Neuronal stem cell (in vitro differentiated cells): ENCODE measurements around the gene SLC12A6.

Experiments used
- DNase-seq: peaks from one replicate; pipeline ENCODE4 v3.0.0-alpha.2; 2013; ENCODE audit warnings: low spot score
- H2AFZ ChIP-seq: one replicate; pipeline ENCODE4 v1.6.1; 2013; ENCODE audit warnings: mild to moderate bottlenecking, low read length, inconsistent platforms
- H2AK5ac ChIP-seq: 2 replicates; pipeline ENCODE4 v1.6.1; 2013; ENCODE audit warnings: low read depth, mild to moderate bottlenecking, inconsistent platforms, low read length, moderate library complexity, mixed read lengths
- H2BK120ac ChIP-seq: 2 replicates; pipeline ENCODE4 v1.6.1; 2013; ENCODE audit warnings: low read depth, mild to moderate bottlenecking, inconsistent platforms, low read length, moderate library complexity, mixed read lengths
- H2BK12ac ChIP-seq: one replicate; pipeline ENCODE4 v1.6.1; 2013; ENCODE audit warnings: low read length, inconsistent platforms
- H2BK15ac ChIP-seq: 2 replicates; pipeline ENCODE4 v1.6.1; 2013; ENCODE audit warnings: mild to moderate bottlenecking, low read length, inconsistent platforms, mixed read lengths
- H2BK5ac ChIP-seq: one replicate; pipeline ENCODE4 v1.6.1; 2013; ENCODE audit warnings: inconsistent platforms, mild to moderate bottlenecking, low read length, moderate library complexity
- H3K14ac ChIP-seq: one replicate; pipeline ENCODE4 v1.6.1; 2013; ENCODE audit warnings: low read length, inconsistent platforms
- H3K18ac ChIP-seq: 2 replicates; pipeline ENCODE4 v1.6.1; 2013; ENCODE audit warnings: low read length, inconsistent platforms
- H3K23ac ChIP-seq: 2 replicates; pipeline ENCODE4 v1.6.1; 2013; ENCODE audit warnings: low read depth, mild to moderate bottlenecking, mixed read lengths, low read length, inconsistent platforms; ENCODE audit not compliant: poor library complexity
- H3K27ac ChIP-seq: replicated peaks from 3 replicates; pipeline ENCODE4 v1.5.1; 2013; ENCODE audit warnings: low read length, inconsistent platforms
- H3K27me3 ChIP-seq, 3 experiments: 2 replicates each; pipeline ENCODE4 v1.6.1; 2013; ENCODE audit warnings: low read length in 3 of 3, mild to moderate bottlenecking in 2 of 3, inconsistent platforms in 1 of 3, low read depth in 1 of 3, mixed read lengths in 1 of 3, moderate library complexity in 1 of 3; ENCODE audit not compliant: control insufficient read depth in 3 of 3, insufficient read depth in 3 of 3
- H3K36me3 ChIP-seq, 2 donors: replicated peaks in 1 of 2; 2 replicates each; pipeline ENCODE4 v1.6.1; 2013; ENCODE audit warnings: low read length in 2 of 2; ENCODE audit not compliant: control insufficient read depth in 2 of 2, insufficient read depth in 2 of 2
- H3K4ac ChIP-seq: 2 replicates; pipeline ENCODE4 v1.6.1; 2013; ENCODE audit warnings: inconsistent platforms, mild to moderate bottlenecking, low read length, moderate library complexity
- H3K4me1 ChIP-seq, 2 donors: 1 replicate in 1 of 2; 2 replicates in 1 of 2; pipeline ENCODE4 v1.6.1; 2013; ENCODE audit warnings: low read length in 2 of 2, low read depth in 1 of 2; ENCODE audit not compliant: control insufficient read depth in 2 of 2, insufficient read depth in 1 of 2
- H3K4me2 ChIP-seq: one replicate; pipeline ENCODE4 v1.6.1; 2013; ENCODE audit warnings: mild to moderate bottlenecking, low read length, inconsistent platforms; ENCODE audit not compliant: insufficient read depth, poor library complexity, severe bottlenecking
- H3K4me3 ChIP-seq, 2 donors: 2 replicates each; pipeline ENCODE4 v1.5.1; 2013; ENCODE audit warnings: low read length in 2 of 2, mild to moderate bottlenecking in 2 of 2, inconsistent platforms in 1 of 2, moderate library complexity in 1 of 2
- H3K79me1 ChIP-seq: one replicate; pipeline ENCODE4 v1.6.1; 2013; ENCODE audit warnings: low read depth, mild to moderate bottlenecking, inconsistent platforms, low read length, moderate library complexity
- H3K9ac ChIP-seq: one replicate; pipeline ENCODE4 v1.6.1; 2013; ENCODE audit warnings: mild to moderate bottlenecking, low read depth, low read length, inconsistent platforms; ENCODE audit not compliant: poor library complexity
- H3K9me3 ChIP-seq, 2 donors: replicated peaks in 1 of 2; 2 replicates each; pipeline versions ENCODE3 to v1.6.1; 2013; ENCODE audit warnings: low read length in 2 of 2, mild to moderate bottlenecking in 2 of 2, inconsistent platforms in 1 of 2, low read depth in 1 of 2, mixed read lengths in 1 of 2, moderate library complexity in 1 of 2; ENCODE audit not compliant: control insufficient read depth in 2 of 2, insufficient read depth in 1 of 2
- H4K8ac ChIP-seq: one replicate; pipeline ENCODE4 v1.6.1; 2013; ENCODE audit warnings: low read depth, mild to moderate bottlenecking, inconsistent platforms, low read length, moderate library complexity
- H4K91ac ChIP-seq: one replicate; pipeline ENCODE4 v1.6.1; 2013; ENCODE audit warnings: low read length, low read depth, mild to moderate bottlenecking, inconsistent platforms; ENCODE audit not compliant: poor library complexity
- WGBS, 2 donors: extraction: QIAGEN DNeasy Blood & Tissue Kit; methylation state at CpG; one replicate each; pipeline ENCODE4 v1.1.7; 2013; ENCODE audit warnings: missing lambda C conversion rate in 2 of 2, mixed read lengths in 1 of 2; ENCODE audit not compliant: insufficient read length in 2 of 2, insufficient replicate concordance in 1 of 2; ENCODE audit errors: extremely low coverage in 2 of 2; 5-methylcytosine and 5-hydroxymethylcytosine counted together

Gene SLC12A6

DNA sequence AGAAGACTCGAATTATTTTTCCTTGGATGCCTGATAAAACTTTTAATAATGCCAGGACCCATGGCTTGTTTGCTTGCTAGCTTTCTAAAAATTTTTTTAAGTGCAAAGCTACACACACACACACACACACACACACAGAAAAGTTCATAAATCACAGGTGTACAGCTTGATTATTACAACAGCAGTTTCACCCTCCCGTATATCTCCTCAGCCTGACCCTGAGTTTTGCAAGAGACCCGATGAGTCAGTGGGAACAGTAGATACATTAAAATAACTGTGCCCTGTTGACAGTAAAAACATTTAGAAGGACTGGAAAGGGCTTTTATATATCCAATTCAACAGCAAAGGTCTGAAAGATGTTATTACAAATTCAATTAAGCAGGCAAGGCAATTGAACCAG lies 66.1 kb downstream of the SLC12A6 start:
- H3K79me1 ChIP-seq, result no peaks in the 10 kb centered on the region
- H3K18ac ChIP-seq, result no peak overlapping the region
- no peaks in the 10 kb centered on the region for H3K27me3 ChIP-seq
- H2BK5ac ChIP-seq, result no peak overlapping the region
- no peak overlapping the region for H2BK120ac ChIP-seq
- H3K4me1 ChIP-seq, result no peaks in the 10 kb centered on the region
- WGBS, 2 donors, result no CpG with 5 or more reads among the region's 3 CpGs
- H3K27ac ChIP-seq, result no peak overlapping the region
- no peak overlapping the region for H3K23ac ChIP-seq
- H4K91ac ChIP-seq, result no peak overlapping the region
- H2AK5ac ChIP-seq, result no peak overlapping the region
- H2BK12ac ChIP-seq, result no peak overlapping the region
- no peak overlapping the region for H3K4me2 ChIP-seq
- no peaks in the 10 kb centered on the region for H3K36me3 ChIP-seq
- H3K14ac ChIP-seq, result no peak overlapping the region
- no peaks in the 10 kb centered on the region for H3K9me3 ChIP-seq
- no peak overlapping the region for H2AFZ ChIP-seq
- H2BK15ac ChIP-seq, result no peak overlapping the region
- DNase-seq, result no peak
- H3K4ac ChIP-seq, result no peak overlapping the region
- H3K4me3 ChIP-seq, result no peak overlapping the region
- H3K9ac ChIP-seq, result no peak overlapping the region
- no peak overlapping the region for H4K8ac ChIP-seq

DNA sequence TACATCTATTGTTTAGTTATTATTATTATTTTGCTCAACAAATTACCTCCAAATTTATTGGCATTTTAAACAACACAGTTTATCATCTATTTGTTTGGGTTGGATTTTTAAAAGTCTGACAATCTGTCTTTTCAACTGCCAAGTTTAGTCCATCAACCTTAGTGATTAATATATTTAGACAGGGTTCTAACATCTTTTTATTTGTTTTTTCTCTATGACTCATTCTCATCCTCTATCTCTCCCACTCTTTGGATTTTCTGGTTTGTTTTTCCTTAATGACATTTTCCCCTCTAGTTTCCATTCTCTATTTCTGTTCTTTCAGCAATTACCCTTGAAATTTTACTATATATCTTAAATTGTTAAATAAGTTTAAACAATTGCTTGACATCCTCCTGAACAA lies 70.8 kb downstream of the SLC12A6 start:
- Histone ChIP-seq H3K18ac (no peak overlapping the region), H3K4me1 (no peaks in the 10 kb centered on the region), H3K27me3 (no peaks in the 10 kb centered on the region), H3K79me1 (peaks cover 2% of the 10 kb centered on the region), H2BK15ac (no peak overlapping the region), H4K91ac (no peak overlapping the region), H3K4me3 (no peak overlapping the region), H3K9ac (no peak overlapping the region), H3K27ac (no peak overlapping the region), H3K4me2 (no peak overlapping the region), H3K4ac (no peak overlapping the region), H3K36me3 (no peaks in the 10 kb centered on the region), H4K8ac (no peak overlapping the region), H3K23ac (no peak overlapping the region), H3K14ac (no peak overlapping the region), H2AK5ac (no peak overlapping the region), H2AFZ (no peak overlapping the region), H2BK5ac (no peak overlapping the region), H3K9me3 (peaks cover 0 to 2% of the 10 kb centered on the region in 2 donors), H2BK120ac (no peak overlapping the region), H2BK12ac (no peak overlapping the region)
- no peak for DNase-seq

DNA sequence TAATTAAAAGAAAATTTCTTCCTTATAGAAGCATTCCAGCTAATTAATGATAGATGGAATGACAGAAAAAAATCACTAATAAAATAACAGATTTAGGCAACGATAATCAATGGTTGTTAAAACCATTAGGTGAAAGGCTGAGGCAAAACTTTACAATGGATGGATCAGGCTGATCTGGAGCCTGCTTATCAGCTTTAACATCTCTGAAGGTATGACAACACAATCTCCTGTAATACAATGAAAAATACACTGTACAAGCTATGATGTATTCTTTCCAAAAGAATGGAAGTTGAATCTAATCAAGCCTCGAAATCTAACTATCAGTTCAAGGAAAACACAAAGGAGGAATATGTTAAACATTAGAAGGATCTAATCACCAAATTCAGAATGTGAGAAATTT lies 73.5 kb downstream of the SLC12A6 start:
- Histone ChIP-seq H2BK12ac (no peak overlapping the region), H4K91ac (no peak overlapping the region), H3K4me3 (no peak overlapping the region), H3K4me1 (no peaks in the 10 kb centered on the region), H2AK5ac (no peak overlapping the region), H2BK120ac (no peak overlapping the region), H3K27me3 (no peaks in the 10 kb centered on the region), H3K79me1 (peaks cover 2% of the 10 kb centered on the region), H2BK5ac (no peak overlapping the region), H3K18ac (no peak overlapping the region), H3K23ac (no peak overlapping the region), H3K27ac (no peak overlapping the region), H3K9me3 (peaks cover 0 to 2% of the 10 kb centered on the region in 2 donors), H2BK15ac (no peak overlapping the region), H4K8ac (no peak overlapping the region), H2AFZ (no peak overlapping the region), H3K36me3 (no peaks in the 10 kb centered on the region), H3K14ac (no peak overlapping the region), H3K4ac (no peak overlapping the region), H3K4me2 (no peak overlapping the region), H3K9ac (no peak overlapping the region)
- WGBS, 2 donors, result no CpG with 5 or more reads among the region's 2 CpGs
- no peak for DNase-seq

DNA sequence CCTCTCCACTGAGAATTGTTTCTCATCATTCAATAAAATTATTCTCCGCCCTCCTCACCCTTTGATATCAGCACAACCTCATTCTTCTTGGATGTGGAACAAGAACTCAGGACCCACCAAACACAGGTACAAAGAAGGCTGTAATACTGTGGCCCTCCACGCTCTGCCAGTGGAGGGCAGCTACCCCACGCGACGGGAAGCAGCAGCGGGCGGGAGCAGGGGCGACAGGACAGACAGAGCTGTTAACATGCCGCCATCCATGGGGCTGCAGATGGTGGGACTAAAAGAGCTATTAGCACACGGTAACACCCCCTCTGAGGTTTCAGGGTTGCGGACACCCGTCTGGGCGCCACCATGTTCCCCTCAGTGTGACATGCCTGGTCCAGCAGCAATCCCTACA lies 75.2 kb downstream of the SLC12A6 start:
- Histone ChIP-seq H3K36me3 (no peaks in the 10 kb centered on the region), H4K8ac (no peak overlapping the region), H2BK15ac (no peak overlapping the region), H3K23ac (no peak overlapping the region), H2AK5ac (no peak overlapping the region), H3K9ac (no peak overlapping the region), H3K4me1 (no peaks in the 10 kb centered on the region), H2BK12ac (no peak overlapping the region), H3K14ac (peak overlapping the region; percentile 76), H4K91ac (peak overlapping the region; percentile 81), H3K4me2 (no peak overlapping the region), H3K27ac (no peak overlapping the region), H3K4me3 (no peak overlapping the region), H3K18ac (no peak overlapping the region), H3K79me1 (peaks cover 2% of the 10 kb centered on the region), H3K4ac (no peak overlapping the region), H2AFZ (no peak overlapping the region), H2BK5ac (no peak overlapping the region), H2BK120ac (no peak overlapping the region), H3K27me3 (no peaks in the 10 kb centered on the region), H3K9me3 (peaks cover 0 to 2% of the 10 kb centered on the region in 2 donors)
- WGBS, 2 donors, result no CpG with 5 or more reads among the region's 13 CpGs
- no peak for DNase-seq
